NCI-H2196 treated with DMSO at 0.1 percent for 48 hours (cell line): Measurements from ENCODE around the gene PSMB10.
A peak's percentile ranks its signal among the peaks of the same experiment; 100 is the strongest.
"Not testable (repeated sequence)": the region's sequence is repeated elsewhere in the genome, so short reads cannot be mapped to it uniquely, and the experiment has no call there.

Source experiments
- DNase-seq: peaks from one replicate; lab custom pipeline; 2025; ENCODE audit not compliant: unreplicated experiment; lab: John Stamatoyannopoulos, UW

PSMB10 gene

GRCh38 chr16:67942510-67943255, 6.0 kb upstream of the PSMB10 start:
- DNase-seq: no peak

GRCh38 chr16:67942200-67942509, 5.5 kb upstream of the PSMB10 start:
- no peak for DNase-seq

DNA sequence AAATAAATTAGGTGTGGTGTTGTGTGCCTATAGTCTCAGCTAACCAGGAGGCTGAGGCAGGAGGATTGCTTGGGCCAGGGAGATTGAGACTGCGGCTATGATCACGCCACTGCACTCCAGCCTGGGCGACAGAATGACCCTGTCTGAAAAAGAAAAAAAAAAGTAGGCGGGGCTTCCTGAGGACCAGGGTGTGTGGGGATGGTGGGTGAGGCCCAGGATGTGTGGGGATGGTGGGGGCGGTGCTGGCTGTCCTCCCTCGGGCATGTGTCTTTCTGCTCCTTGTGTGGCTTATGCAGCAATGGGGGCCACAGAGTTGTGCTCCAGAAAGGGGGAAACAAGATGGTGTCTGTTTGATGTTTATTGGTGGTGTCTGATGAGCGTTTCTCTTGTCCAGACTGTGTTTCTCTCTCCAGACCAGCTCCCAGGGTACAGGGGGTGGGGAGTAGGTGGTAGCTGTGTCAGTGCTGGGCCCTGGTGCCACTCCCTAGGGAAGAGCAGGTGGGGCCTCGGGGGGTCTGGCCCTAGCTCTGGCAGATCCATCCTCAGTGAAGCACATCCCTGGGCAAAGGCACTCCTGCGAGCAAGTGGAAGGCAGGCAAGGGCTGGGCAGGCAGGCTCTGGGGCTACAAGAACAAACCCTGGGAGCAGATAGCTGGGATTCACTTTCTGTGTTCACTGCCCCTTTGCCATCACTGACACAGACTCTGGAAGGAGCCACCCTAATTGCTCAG, 5.0 kb upstream of the PSMB10 start:
- no peak for DNase-seq

DNA sequence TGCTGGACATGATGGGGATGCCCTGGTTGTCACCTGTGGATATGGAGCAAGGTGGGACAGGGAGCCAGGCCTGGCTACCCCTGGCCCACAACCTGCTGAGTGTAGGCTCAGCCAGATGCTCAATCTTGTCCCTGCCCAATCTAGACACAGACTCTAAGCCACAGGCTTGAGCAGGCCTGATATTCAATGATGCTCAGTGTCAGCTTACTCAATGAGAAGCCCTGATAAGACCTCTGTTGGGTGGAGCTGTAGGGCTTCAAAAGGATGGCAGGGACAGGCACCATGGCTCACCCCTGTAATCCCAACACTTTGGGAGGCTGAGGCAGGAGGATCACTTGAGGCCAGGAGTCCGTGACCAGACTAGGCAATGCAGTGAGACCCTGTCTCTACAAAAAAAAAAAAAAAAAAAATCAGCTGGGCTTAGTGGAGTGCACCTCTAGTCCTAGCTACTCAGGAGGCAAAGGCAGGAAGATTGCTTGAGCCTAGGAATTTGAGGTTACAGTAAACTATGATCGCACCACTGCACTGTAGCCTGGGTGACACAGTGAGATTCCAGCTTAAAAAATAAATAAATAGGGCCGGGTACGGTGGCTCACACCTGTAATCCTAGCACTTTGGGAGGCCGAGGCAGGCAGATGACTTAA, 3.9 kb upstream of the PSMB10 start:
- DNase-seq: no peak

DNA sequence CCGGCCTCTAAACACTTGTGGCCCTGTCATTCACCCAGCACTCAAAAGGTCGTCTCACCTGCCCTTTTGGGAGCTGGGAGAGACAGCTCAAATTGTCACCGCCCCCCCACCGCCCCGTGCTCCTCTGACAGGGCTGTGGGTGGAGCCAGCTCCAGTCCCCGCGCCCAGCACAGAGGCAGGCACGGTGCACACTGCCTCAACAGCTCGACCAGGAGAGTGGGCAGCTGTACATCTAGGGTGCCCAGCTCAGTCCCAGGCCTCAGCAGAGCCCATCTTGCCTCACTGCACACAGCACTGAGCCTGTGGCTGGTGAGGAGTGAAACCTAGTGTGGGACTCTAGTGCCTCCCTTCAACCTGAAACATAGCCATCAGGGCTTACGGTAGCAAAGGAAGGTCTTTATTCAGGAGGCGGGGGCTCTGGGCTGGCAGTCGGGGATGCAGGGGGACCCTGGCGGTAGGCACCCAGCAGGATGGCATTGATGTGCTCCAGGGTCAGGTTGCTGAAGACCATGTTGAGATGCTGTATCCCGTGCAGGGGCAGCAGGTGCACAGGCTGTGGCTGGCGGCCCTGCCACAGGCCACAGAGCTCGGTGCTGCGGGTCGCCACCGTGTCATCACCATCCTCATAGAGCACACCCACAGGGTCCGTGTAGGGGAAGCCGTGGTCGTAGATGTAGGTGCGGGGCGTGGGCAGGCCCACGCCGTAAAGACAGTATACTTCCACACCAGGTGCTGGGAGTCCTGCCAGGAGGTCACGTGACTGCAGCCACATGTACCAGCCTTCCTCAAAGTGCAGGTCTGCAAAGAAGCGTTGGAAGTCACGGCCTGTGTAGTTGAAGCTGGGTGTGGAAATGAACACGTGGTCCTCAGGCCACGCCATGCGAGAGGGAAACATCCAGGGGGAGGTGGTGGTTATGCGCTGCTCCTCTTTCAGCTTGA, 3.1 kb upstream of the PSMB10 start:
- no peak for DNase-seq

GRCh38 chr16:67937713-67938112, 1.1 kb upstream of the PSMB10 start:
- DNase-seq: not testable (repeated sequence)

GRCh38 chr16:67936880-67937605, 393 bp upstream of the PSMB10 start:
- no peak for DNase-seq

- peak; percentile 82 for DNase-seq
Measured at GRCh38 chr16:67935402-67936123, 1.1 kb downstream of the PSMB10 start.

GRCh38 chr16:67935101-67935401, 1.6 kb downstream of the PSMB10 start:
- DNase-seq: no peak

DNA sequence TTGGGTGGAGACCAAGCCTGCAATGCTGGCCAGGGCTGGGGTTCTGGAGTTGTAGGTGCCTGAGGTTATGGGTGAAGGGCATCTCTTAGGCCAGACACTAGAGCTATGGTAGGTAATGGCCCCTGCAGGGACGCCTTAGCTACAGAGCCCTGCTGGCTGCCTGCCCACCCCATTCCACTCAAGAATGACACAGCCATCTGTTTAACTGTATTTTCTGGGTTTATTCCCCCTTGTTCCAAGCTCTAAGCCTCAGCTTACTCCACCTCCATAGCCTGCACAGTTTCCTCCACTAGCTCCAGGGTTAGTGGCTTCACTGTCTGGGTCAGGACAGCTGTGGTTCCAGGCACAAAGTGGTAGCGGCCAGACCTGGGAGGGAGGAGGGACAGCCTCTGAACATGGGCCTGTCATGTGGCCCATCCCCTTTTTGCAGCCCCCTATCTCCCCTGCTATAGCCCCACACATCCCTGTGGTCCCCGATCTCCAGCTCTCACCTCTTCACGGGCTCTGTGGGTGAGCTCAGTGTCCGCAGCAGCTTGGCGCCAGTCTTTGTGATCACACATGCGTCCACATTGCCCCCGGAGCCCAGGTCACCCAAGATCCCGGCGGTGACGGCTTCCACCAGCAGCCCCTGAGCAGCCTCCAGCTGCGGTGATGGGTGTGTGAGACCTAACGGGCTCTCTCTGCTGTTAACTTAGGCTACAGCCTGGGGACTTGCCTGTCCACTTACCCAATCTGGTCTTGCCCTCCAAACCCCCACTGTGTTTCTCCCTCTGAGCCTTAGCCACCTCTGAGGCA, 2.1 kb downstream of the PSMB10 start:
- no peak for DNase-seq

DNA sequence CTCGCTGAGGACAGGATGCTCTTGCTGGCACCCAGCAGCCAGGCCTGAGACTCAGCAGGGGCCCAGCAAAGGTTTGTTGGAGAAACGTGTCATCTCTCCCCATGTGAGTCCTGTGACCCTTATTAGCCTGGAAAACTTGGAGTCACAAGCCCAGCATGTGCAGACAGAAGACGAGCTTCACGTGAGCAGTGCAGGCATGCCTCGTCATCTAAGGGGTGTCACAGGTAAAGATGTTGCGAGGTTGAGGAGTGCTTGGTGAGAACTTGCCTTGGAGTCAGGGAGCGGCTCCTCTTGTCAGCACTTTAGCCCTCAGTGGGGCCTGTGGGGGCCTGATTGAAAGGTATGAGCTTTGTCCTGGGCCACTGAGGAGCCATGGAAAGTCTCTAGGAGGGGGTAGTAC, 2.8 kb downstream of the PSMB10 start:
- DNase-seq: no peak

GRCh38 chr16:67932462-67932840, 4.2 kb downstream of the PSMB10 start:
- no peak for DNase-seq

GRCh38 chr16:67931712-67932461, 4.8 kb downstream of the PSMB10 start, which contains the start of gene CTRL:
CTRL (minus strand) TSS chr16:67931862; CDS start chr16:67931852, 10 bp downstream.
- DNase-seq: no peak

- no peak for DNase-seq
Measured at GRCh38 chr16:67930678-67931211, 5.9 kb downstream of the PSMB10 start.

- no peak for DNase-seq
Measured at GRCh38 chr16:67930191-67930590, 6.5 kb downstream of the PSMB10 start.

- no peak for DNase-seq
Measured at GRCh38 chr16:67928561-67929364, 7.9 kb downstream of the PSMB10 start.

GRCh38 chr16:67928147-67928546, 8.5 kb downstream of the PSMB10 start:
- DNase-seq: no peak
